ENCODE data around the gene BNC2. TPM values are rescaled to one million over a fixed set of nuclear protein-coding genes. Genes with fewer than 3 reads are reported as not detected.

The BNC2 gene
- total and polyA plus RNA-seq, 2 donors (not counting 1 experiment from before 2014, with no cell fraction given), result 34.7 to 39.1 TPM

DNA sequence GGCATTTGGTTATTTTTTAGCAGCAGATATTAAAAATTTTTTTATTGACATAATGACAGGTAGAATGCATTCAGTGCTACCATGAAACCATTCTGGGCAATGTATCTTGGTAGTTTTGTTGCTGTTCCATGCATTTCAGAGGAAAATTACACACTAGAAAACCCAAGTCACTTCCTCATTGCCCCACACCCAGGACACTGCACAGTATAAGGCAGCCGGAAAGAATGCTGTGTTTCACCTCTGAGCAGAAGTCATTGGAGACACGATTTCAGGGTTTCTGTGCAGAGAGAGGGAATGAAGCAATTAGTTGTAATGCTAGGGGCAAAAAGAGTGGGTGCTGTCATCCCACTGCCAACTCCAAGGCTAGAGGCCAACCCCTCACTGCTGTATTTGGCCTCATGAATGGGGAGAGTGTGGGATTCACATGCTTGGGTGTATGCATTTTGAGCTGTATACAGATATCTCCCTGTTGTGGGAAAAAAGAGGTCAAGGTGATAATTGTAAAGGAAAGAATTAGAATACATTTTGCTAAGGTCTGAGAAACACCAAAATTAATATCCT, 290.5 kb downstream of the BNC2 start:
- no peak overlapping the region for H2AFZ ChIP-seq (ENCODE audit: low read length)
- H3K9me3 ChIP-seq (ENCODE audit: control insufficient read depth, insufficient read depth, low read depth, low read length), result no peaks in the 10 kb centered on the region
- H3K4me2 ChIP-seq (ENCODE audit: extremely low read depth, insufficient read depth, low read length), result no peak overlapping the region
- no peaks in the 10 kb centered on the region for H3K36me3 ChIP-seq (ENCODE audit: control insufficient read depth, insufficient read depth, low read length)
- no peaks in the 10 kb centered on the region for H3K79me2 ChIP-seq (ENCODE audit: control insufficient read depth, insufficient read depth, low read length)
- H3K27ac ChIP-seq (ENCODE audit: insufficient read depth, low read length), result no peak overlapping the region
- no peaks in the 10 kb centered on the region for H3K27me3 ChIP-seq (ENCODE audit: control insufficient read depth, insufficient read depth, low read length)
- no peak overlapping the region for H3K9ac ChIP-seq (ENCODE audit: insufficient read depth, low read length)
- TF ChIP-seq, protein P1, sequence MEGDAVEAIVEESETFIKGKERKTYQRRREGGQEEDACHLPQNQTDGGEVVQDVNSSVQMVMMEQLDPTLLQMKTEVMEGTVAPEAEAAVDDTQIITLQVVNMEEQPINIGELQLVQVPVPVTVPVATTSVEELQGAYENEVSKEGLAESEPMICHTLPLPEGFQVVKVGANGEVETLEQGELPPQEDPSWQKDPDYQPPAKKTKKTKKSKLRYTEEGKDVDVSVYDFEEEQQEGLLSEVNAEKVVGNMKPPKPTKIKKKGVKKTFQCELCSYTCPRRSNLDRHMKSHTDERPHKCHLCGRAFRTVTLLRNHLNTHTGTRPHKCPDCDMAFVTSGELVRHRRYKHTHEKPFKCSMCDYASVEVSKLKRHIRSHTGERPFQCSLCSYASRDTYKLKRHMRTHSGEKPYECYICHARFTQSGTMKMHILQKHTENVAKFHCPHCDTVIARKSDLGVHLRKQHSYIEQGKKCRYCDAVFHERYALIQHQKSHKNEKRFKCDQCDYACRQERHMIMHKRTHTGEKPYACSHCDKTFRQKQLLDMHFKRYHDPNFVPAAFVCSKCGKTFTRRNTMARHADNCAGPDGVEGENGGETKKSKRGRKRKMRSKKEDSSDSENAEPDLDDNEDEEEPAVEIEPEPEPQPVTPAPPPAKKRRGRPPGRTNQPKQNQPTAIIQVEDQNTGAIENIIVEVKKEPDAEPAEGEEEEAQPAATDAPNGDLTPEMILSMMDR (conservative IDR thresholded peaks at IDR 0.05 in 1 of 2, IDR thresholded peaks at IDR 0.05 in 1 of 2; ENCODE audit: low read depth in 1 of 2, low read length in 2 of 2), result no peak
- no peak for TF ChIP-seq EZH2 (IDR thresholded peaks at IDR 0.05; ENCODE audit: low read length, missing control alignments)
- H3K4me3 ChIP-seq (replicated peaks in 1 of 4; ENCODE audit: control extremely low read depth in 1 of 4, insufficient read depth in 1 of 4, low read depth in 3 of 4, low read length in 4 of 4), result no peak overlapping the region
- peaks cover 4% of the 10 kb centered on the region for H3K4me1 ChIP-seq (ENCODE audit: control insufficient read depth, extremely low read depth, insufficient read depth, low read length)
- DNase-seq (ENCODE audit: low read depth in 2 of 2), result no peak
- no peaks in the 10 kb centered on the region for H4K20me1 ChIP-seq (ENCODE audit: control insufficient read depth, extremely low read depth, insufficient read depth, low read length)

DNA sequence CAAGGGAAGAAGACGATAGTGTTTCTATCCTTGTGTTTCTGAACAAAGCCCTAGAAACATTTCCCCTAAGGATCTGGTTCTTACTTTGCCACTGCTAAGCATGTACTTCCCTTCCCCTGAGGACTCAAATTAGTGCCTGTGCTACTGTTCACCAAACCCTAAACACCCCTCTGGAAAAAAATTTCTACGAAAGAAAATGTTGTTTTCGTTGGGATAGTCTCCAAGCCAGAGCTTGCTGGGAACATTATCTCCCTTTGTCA, 294.6 kb downstream of the BNC2 start:
- Histone ChIP-seq H3K27ac (ENCODE audit: insufficient read depth, low read length) (no peak overlapping the region), H3K4me3 (replicated peaks in 1 of 4; ENCODE audit: control extremely low read depth in 1 of 4, insufficient read depth in 1 of 4, low read depth in 3 of 4, low read length in 4 of 4) (no peak overlapping the region), H4K20me1 (ENCODE audit: control insufficient read depth, extremely low read depth, insufficient read depth, low read length) (no peaks in the 10 kb centered on the region), H3K27me3 (ENCODE audit: control insufficient read depth, insufficient read depth, low read length) (no peaks in the 10 kb centered on the region), H3K9ac (ENCODE audit: insufficient read depth, low read length) (no peak overlapping the region), H3K79me2 (ENCODE audit: control insufficient read depth, insufficient read depth, low read length) (no peaks in the 10 kb centered on the region), H2AFZ (ENCODE audit: low read length) (no peak overlapping the region), H3K36me3 (ENCODE audit: control insufficient read depth, insufficient read depth, low read length) (no peaks in the 10 kb centered on the region), H3K4me1 (ENCODE audit: control insufficient read depth, extremely low read depth, insufficient read depth, low read length) (peaks cover 11% of the 10 kb centered on the region), H3K9me3 (ENCODE audit: control insufficient read depth, insufficient read depth, low read depth, low read length) (no peaks in the 10 kb centered on the region), H3K4me2 (ENCODE audit: extremely low read depth, insufficient read depth, low read length) (peak overlapping the region; percentile 48)
- DNase-seq (ENCODE audit: low read depth in 2 of 2), result no peak
- no peak for TF ChIP-seq EZH2 (IDR thresholded peaks at IDR 0.05; ENCODE audit: low read length, missing control alignments)
- TF ChIP-seq, protein P1 (conservative IDR thresholded peaks at IDR 0.05 in 1 of 2, IDR thresholded peaks at IDR 0.05 in 1 of 2; ENCODE audit: low read depth in 1 of 2, low read length in 2 of 2), result no peak

DNA sequence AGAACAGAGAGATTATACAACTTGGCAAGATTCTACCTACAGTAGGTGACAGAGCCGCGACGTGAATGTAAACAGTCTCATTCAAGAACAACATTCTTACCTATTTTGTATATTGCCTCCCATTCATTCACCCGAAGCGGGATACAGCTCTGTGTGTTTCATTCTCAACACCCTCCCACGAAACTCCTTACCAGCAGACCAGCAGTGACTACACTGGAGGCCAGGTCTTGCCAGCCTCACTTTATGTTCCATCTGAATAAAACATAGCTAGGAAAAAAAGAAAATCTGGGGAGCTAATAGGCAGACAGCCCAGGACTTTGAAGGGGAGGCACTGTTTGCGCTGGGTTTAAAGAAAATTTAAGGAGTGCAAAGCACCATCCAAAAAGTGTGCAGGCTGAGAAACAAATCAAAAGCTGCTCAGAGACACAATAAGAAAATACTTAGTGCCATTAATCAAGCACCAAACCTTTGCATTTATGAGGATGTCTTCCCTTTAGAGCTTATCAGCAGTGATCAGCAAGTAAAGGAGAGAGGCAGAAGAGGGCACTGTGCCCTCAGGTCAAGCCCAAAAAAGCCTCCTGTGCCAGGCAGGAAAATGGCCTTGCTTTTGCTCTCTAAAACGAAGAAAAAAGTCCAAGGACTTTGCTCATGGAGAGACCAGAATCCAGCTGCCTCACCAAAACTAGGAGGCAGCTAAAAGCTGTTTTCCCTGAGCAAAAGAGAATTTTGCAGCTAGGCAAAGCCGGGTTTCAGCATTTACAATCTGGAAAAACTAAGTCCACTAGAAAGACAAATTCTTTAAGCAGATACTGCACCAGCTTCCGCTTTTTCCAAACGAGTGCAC, 295.1 kb downstream of the BNC2 start:
- H2AFZ ChIP-seq (ENCODE audit: low read length), result no peak overlapping the region
- DNase-seq (ENCODE audit: low read depth in 2 of 2), result peak in 1 of 2 donors; percentile 31
- H3K4me1 ChIP-seq (ENCODE audit: control insufficient read depth, extremely low read depth, insufficient read depth, low read length), result peaks cover 11% of the 10 kb centered on the region
- no peaks in the 10 kb centered on the region for H3K79me2 ChIP-seq (ENCODE audit: control insufficient read depth, insufficient read depth, low read length)
- no peaks in the 10 kb centered on the region for H4K20me1 ChIP-seq (ENCODE audit: control insufficient read depth, extremely low read depth, insufficient read depth, low read length)
- peak overlapping the region; percentile 48 for H3K4me2 ChIP-seq (ENCODE audit: extremely low read depth, insufficient read depth, low read length)
- H3K9me3 ChIP-seq (ENCODE audit: control insufficient read depth, insufficient read depth, low read depth, low read length), result no peaks in the 10 kb centered on the region
- no peak overlapping the region for H3K27ac ChIP-seq (ENCODE audit: insufficient read depth, low read length)
- TF ChIP-seq, protein P1 (conservative IDR thresholded peaks at IDR 0.05 in 1 of 2, IDR thresholded peaks at IDR 0.05 in 1 of 2; ENCODE audit: low read depth in 1 of 2, low read length in 2 of 2), result peak in 1 of 2 donors; percentile 6
- no peak for TF ChIP-seq EZH2 (IDR thresholded peaks at IDR 0.05; ENCODE audit: low read length, missing control alignments)
- H3K27me3 ChIP-seq (ENCODE audit: control insufficient read depth, insufficient read depth, low read length), result no peaks in the 10 kb centered on the region
- no peaks in the 10 kb centered on the region for H3K36me3 ChIP-seq (ENCODE audit: control insufficient read depth, insufficient read depth, low read length)
- no peak overlapping the region for H3K4me3 ChIP-seq (replicated peaks in 1 of 4; ENCODE audit: control extremely low read depth in 1 of 4, insufficient read depth in 1 of 4, low read depth in 3 of 4, low read length in 4 of 4)
- no peak overlapping the region for H3K9ac ChIP-seq (ENCODE audit: insufficient read depth, low read length)

Data from fibroblast of lung (primary cell).